GM12873 (cell line): ENCODE data around the gene EIF3M.

Source experiments
- CTCF ChIP-seq: IDR thresholded peaks from 2 replicates; pipeline ENCODE4 v1.5.1; 2012; ENCODE audit warnings: low read depth, mild to moderate bottlenecking, moderate library complexity, low read length, control low read depth; ENCODE audit not compliant: insufficient read depth; ENCODE audit errors: missing control alignments

The EIF3M gene

GRCh38 chr11:32616903-32617302, 33.3 kb downstream of the EIF3M start:
- no peak for TF ChIP-seq CTCF

GRCh38 chr11:32630844-32631243, 47.2 kb downstream of the EIF3M start:
- no peak for TF ChIP-seq CTCF

GRCh38 chr11:32635819-32636218, 52.2 kb downstream of the EIF3M start:
- no peak for TF ChIP-seq CTCF

GRCh38 chr11:32641361-32641760, 57.7 kb downstream of the EIF3M start:
- no peak for TF ChIP-seq CTCF

- no peak for TF ChIP-seq CTCF
Observed at GRCh38 chr11:32643526-32643925, 59.9 kb downstream of the EIF3M start.
